ENCODE measurements around the gene ACAD9.

ACAD9 gene

DNA sequence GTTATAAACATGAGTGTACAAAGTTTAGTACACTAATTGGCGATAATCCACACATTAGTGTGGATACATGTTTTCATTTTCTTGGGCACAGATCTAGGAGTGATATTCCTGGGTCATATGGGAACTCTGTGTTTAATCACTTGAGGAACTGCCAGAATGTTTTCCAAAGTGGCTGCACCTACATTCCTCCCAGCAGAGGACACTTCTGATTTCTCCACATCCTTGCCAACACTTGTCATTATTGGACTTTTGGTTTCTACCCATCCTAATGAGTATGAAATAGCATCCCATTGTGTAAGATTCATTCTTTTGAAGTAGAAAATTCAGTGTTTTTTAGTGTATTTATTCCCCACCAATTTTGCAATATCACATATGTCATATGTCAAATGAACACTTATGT lies 60.8 kb downstream of the ACAD9 start:
- no peak for DNase-seq

DNA sequence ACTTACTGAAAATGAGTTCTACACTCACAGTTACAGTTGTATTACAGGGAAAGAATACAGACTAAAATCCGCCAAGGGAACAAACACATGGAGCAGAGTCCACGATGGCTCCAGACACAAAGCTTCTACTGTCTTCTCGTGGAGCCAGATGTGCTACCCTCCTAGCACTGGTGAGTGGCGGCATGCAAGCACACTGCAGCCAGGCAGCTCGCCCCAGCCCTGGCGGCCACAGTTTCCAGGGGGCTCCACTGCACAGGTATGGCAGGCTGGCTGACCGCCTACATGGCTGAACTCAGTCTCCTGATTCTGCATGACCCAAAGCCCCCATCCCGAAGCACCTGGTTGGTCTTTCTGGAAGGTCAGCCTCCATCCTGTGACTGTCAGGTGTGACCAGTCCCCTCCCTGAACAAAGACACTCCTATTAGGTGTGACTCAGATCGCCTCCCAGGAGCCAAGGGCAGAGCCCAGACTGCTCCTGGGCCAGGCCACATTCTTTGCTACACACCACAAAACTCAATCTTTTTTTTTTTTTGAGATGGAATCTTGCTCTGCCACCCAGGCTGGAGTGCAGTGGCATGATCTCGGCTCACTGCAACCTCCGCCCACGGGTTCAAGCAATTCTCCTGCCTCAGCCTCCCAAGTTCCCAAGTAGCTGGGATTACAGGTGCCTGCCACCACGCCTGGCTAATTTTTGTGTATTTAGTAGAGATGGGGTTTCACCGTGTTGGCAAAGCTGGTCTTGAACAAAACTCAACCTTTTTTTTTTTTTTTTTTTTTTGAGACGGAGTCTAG lies 62.9 kb downstream of the ACAD9 start:
- no peak for DNase-seq

DNA sequence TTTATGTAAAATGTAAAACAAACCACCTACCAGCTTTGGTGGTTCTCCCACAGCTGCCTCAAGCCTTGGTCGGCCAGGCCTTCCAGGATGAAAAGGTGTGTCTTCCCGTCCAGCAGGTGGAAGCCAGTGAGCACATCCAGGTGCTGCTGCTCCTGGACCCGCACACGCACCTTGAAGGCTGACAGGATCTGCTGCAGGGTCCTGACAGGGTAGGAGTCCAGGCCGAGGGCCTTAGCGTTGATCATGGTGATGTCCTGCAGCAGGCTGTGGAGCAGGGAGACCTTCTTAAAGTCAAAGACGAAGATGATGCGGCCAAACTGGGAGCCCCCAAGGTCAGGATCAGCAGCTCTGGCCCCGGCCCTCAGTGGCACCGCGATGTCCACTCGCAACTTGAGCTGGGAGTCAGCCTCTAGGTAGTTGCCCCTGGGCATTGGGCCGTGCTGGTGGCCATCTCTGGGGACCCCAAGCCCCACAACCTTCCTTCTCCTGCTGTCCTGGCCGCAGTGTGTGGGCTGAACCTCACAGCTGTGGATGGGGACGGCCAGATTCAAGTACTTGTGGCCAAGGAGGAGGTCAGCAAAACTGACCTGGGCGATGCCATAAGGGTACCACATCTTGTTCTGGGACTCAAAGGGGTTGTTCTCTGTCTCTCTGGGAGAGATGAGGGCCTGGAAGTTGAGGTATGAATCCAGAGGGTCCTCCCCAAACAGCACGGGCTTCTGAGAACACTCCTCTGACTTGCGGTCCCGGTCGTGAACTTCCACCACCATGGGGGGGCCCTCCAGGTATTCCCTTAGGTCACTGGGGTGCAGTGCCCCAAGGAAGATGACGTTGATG lies 65.8 kb downstream of the ACAD9 start:
- no peak for DNase-seq

DNA sequence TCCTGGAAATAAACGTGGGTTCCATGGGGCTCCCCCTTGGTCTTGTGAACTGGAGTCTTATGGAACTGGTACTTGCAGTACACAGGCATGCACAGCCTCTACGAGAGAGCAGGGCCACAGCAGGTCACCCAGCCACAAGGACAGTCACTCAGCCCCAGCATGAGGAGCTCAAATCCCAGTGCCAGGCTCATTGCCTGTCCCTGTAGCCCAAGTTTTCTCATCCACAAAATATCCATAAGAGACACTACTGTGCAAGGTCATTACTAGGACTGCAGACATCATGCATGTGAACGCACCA lies 66.4 kb downstream of the ACAD9 start:
- no peak for DNase-seq

DNA sequence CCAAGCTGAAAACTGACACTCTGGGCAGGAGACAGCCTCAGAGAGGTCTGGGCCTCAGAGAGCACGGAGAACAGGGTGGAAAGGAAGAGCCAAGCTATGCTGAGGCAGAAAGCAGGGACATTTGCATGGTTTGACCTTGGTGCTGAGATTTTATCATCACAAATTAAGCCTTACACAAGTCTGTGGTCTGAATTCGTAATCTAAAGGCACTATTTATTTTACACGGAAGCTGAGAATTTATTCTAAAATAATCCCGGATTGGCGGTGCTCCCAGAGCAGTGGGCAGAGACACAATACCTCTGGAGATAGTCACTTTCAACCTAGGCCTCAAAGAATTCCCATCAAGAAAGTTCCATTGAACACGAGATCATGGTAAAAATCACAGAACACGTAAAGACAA lies 67.0 kb downstream of the ACAD9 start:
- no peak for DNase-seq

DNA sequence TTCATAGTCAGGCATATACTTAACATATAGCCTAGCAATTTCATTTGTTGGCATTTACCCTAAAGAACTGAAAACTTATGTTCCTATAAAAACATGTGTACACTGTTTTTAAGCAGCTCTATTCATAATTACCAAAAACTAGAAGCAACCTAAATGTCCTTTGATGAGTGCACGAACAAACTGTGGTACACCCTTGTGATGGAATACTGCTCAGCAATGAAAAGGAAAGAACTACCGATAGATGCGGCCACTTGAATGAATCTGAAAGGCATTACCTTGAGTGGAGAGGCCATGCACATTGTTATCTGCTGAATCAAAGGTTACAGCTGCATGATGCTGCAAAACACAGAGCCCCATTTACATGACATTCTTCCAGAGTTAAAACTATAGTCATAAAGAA lies 69.7 kb downstream of the ACAD9 start:
- no peak for DNase-seq

DNA sequence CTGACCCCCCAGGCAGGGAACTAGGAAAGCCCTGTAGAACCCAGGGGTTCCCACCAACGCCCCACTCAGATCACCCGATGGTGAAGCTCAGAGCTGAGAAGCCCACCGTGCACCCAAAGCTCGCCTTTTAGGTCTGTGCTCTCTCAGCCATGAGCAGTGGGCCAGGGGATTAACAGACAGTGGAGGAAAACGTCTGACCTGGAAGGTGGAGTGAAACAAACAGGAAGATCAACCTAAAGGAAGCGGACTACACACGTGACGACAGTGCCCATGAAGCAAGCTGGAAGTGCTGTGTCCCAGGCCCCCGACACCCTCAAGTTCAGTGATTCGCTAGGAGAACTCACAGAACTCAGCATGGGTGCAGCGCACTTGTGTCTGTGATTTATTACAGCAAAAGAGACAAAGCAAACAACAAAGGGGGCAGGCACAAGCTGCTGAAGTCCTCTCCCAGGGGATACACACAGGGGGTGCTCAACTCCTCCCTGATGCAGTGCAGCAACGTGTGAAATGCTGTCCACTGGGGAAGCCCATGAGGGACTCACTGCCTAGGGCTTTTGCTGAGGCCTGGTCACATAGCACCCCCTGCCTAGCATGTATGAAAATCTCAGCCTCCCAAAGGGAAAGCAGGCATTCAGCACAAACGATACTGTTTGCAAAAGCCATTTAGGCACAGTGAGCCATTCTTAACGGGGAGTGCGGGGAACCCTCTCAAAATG lies 71.0 kb downstream of the ACAD9 start:
- no peak for DNase-seq

DNA sequence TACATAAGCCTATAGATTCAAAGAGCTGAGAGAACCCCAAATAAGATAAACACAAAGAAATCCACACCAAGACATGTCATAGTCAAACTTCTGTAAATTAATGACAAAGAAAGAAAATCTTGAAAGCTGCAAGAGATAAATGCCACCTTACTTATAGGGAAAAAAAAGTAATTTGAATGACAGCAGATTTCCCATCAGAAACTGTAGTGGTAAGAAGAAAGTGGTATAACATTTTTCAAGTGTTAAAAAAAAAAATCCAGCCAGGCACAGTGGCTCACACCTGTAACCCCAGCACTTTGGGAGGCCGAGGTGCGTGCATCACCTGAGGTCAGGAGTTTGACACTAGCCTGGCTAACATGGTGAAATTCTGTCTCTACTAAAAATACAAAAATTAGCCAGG lies 77.0 kb downstream of the ACAD9 start:
- DNase-seq = no peak

Data from cerebellar nuclear complex (tissue), 1 donor.